Central memory CD4-positive, alpha-beta T cell (primary cell): ENCODE measurements around the gene ZRSR2.
"Not testable (repeated sequence)": the region's sequence is repeated elsewhere in the genome, so short reads cannot be mapped to it uniquely, and the experiment has no call there.

Experiments
- DNase-seq: peaks from one replicate; pipeline ENCODE4 v3.0.0; 2022
- total RNA-seq, 3 experiments: gene quantifications; one replicate each; lab custom pipeline; 2026; lab: John Stamatoyannopoulos, UW

ZRSR2 gene
- 18.3 to 27.6 (median 20.8) reads per million in 3 experiments for total RNA-seq

- peak; percentile 95 for DNase-seq
These were observed at the start of gene ZRSR2 for GRCh38 chrX:15789979-15790768. Gene ZRSR2, plus strand, starts transcription at chrX:15790484. Its CDS starts 12 bp downstream, at chrX:15790496.

GRCh38 chrX:15744181-15744867 is 46.0 kb upstream of the ZRSR2 start:
- no peak for DNase-seq

- DNase-seq, result no peak
These were observed 45.1 kb upstream of the ZRSR2 start for GRCh38 chrX:15745179-15745578.

- not testable (repeated sequence) for DNase-seq
These were observed 43.6 kb upstream of the ZRSR2 start for GRCh38 chrX:15746651-15747050.

GRCh38 chrX:15747626-15748173 is 42.6 kb upstream of the ZRSR2 start:
- no peak for DNase-seq

GRCh38 chrX:15748841-15749240 is 41.4 kb upstream of the ZRSR2 start:
- no peak for DNase-seq

- DNase-seq, result peak; percentile 54
These were observed 40.4 kb upstream of the ZRSR2 start for GRCh38 chrX:15749642-15750610.

GRCh38 chrX:15750611-15751154 is 39.6 kb upstream of the ZRSR2 start:
- no peak for DNase-seq

GRCh38 chrX:15751155-15751819 is 39.0 kb upstream of the ZRSR2 start:
- peak; percentile 86 for DNase-seq

GRCh38 chrX:15755091-15755490 is 35.2 kb upstream of the ZRSR2 start:
- no peak for DNase-seq

- DNase-seq, result peak; percentile 50
These were observed 32.1 kb upstream of the ZRSR2 start for GRCh38 chrX:15758140-15758539.

GRCh38 chrX:15759886-15760285 is 30.4 kb upstream of the ZRSR2 start:
- not testable (repeated sequence) for DNase-seq

- DNase-seq, result peak; percentile 39
These were observed 28.6 kb upstream of the ZRSR2 start for GRCh38 chrX:15761564-15762191.

GRCh38 chrX:15769300-15769954 is 20.9 kb upstream of the ZRSR2 start:
- DNase-seq, result no peak

GRCh38 chrX:15781961-15782699 is 8.2 kb upstream of the ZRSR2 start:
- DNase-seq, result no peak

- no peak for DNase-seq
These were observed 5.0 kb upstream of the ZRSR2 start for GRCh38 chrX:15785176-15785750.

GRCh38 chrX:15786915-15787314 is 3.4 kb upstream of the ZRSR2 start:
- DNase-seq, result no peak

- no peak for DNase-seq
These were observed 546 bp downstream of the ZRSR2 start for GRCh38 chrX:15790769-15791290.

GRCh38 chrX:15797707-15798106 is 7.4 kb downstream of the ZRSR2 start:
- no peak for DNase-seq
